ENCODE data around the gene TMTC2. TPM values are rescaled to one million over a fixed set of nuclear protein-coding genes. Genes with fewer than 3 reads are reported as not detected.
"Not testable (repeated sequence)": the region's sequence is repeated elsewhere in the genome, so short reads cannot be mapped to it uniquely, and the experiment has no call there.

The TMTC2 gene
- total RNA-seq, 1 donor from 2014 or later, result 25.5 TPM

DNA sequence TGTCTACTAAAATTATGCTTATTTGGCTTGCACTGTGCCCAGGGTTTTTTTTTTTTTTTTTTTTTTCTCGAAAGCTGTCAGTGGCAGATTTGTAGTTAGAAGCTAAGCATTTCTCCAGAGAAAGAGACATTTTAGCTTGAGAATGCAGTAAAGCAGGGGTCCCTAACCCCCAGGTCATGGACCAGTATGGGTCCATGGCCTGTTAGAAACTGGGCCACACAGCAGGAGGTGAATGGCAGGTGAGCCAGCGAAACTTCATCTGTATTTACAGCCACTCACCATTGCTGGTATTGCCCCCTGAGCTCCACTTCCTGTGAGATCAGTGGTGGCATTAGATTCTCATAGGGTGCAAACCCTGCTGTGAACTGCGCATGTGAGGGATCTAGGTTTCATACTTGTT is 73.7 kb downstream of the TMTC2 start:
- Histone ChIP-seq H3K4me1 (peaks cover 19% of the 10 kb centered on the region), H3K36me3 (no peaks in the 10 kb centered on the region), H4K20me1 (ENCODE audit: low read depth) (no peaks in the 10 kb centered on the region), H3K27ac (no peak overlapping the region), H3K79me2 (ENCODE audit: low read depth) (no peaks in the 10 kb centered on the region), H3K9me3 (ENCODE audit: low read depth) (no peaks in the 10 kb centered on the region), H3K9ac (no peak overlapping the region), H3F3A (ENCODE audit: low read depth) (peaks cover 7% of the 10 kb centered on the region), H3K4me2 (no peak overlapping the region), H3K4me3 (no peak overlapping the region), H2AFZ (replicated peaks) (no peak overlapping the region), H3K27me3 (no peaks in the 10 kb centered on the region)
- H3K27ac Mint-ChIP-seq, result no peak overlapping the region
- peaks cover 2% of the 10 kb centered on the region for H3K36me3 Mint-ChIP-seq
- peaks cover 2% of the 10 kb centered on the region for H3K9me3 Mint-ChIP-seq
- TF ChIP-seq EZH2 (IDR thresholded peaks at IDR 0.05) (no peak), EZH2phosphoT487 (IDR thresholded peaks at IDR 0.05) (no peak)
- TF ChIP-seq, protein P1, sequence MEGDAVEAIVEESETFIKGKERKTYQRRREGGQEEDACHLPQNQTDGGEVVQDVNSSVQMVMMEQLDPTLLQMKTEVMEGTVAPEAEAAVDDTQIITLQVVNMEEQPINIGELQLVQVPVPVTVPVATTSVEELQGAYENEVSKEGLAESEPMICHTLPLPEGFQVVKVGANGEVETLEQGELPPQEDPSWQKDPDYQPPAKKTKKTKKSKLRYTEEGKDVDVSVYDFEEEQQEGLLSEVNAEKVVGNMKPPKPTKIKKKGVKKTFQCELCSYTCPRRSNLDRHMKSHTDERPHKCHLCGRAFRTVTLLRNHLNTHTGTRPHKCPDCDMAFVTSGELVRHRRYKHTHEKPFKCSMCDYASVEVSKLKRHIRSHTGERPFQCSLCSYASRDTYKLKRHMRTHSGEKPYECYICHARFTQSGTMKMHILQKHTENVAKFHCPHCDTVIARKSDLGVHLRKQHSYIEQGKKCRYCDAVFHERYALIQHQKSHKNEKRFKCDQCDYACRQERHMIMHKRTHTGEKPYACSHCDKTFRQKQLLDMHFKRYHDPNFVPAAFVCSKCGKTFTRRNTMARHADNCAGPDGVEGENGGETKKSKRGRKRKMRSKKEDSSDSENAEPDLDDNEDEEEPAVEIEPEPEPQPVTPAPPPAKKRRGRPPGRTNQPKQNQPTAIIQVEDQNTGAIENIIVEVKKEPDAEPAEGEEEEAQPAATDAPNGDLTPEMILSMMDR (IDR thresholded peaks at IDR 0.05), result no peak
- H3K27me3 Mint-ChIP-seq (ENCODE audit: insufficient read depth, low read depth), result no peaks in the 10 kb centered on the region
- H3K4me1 Mint-ChIP-seq, result peaks cover 22% of the 10 kb centered on the region
- no peak for DNase-seq (ENCODE audit: low spot score)
- no peak overlapping the region for H3K4me3 Mint-ChIP-seq

DNA sequence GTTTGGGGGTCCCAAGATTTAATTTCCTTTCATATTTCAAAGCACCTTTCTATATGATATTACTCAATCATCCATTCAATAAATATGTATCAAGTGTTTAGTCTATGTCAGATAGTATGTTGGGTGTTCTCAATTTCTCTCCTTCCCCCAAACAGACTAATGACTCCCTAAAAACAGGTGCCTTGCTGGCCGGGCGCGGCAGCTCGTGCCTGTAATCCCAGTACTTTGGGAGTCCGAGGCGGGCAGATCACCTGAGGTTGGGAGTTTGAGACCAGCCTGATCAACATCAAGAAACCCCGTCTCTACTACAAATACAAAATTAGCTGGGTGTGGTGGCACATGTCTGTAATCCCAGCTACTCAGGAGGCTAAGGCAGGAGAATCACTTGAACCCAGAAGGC is 78.5 kb downstream of the TMTC2 start:
- not testable (repeated sequence) for H3K9me3 Mint-ChIP-seq; H3K27me3 ChIP-seq; H3K36me3 ChIP-seq; H3K27ac Mint-ChIP-seq; H3F3A ChIP-seq (ENCODE audit: low read depth); H3K4me3 Mint-ChIP-seq; H2AFZ ChIP-seq (replicated peaks); H3K4me1 Mint-ChIP-seq; H3K9me3 ChIP-seq (ENCODE audit: low read depth); H3K79me2 ChIP-seq (ENCODE audit: low read depth); H3K4me3 ChIP-seq; DNase-seq (ENCODE audit: low spot score); H3K27me3 Mint-ChIP-seq (ENCODE audit: insufficient read depth, low read depth); H3K9ac ChIP-seq; H3K4me1 ChIP-seq; H3K27ac ChIP-seq; H3K4me2 ChIP-seq; H4K20me1 ChIP-seq (ENCODE audit: low read depth)
- peaks cover 14% of the 10 kb centered on the region for H3K36me3 Mint-ChIP-seq

DNA sequence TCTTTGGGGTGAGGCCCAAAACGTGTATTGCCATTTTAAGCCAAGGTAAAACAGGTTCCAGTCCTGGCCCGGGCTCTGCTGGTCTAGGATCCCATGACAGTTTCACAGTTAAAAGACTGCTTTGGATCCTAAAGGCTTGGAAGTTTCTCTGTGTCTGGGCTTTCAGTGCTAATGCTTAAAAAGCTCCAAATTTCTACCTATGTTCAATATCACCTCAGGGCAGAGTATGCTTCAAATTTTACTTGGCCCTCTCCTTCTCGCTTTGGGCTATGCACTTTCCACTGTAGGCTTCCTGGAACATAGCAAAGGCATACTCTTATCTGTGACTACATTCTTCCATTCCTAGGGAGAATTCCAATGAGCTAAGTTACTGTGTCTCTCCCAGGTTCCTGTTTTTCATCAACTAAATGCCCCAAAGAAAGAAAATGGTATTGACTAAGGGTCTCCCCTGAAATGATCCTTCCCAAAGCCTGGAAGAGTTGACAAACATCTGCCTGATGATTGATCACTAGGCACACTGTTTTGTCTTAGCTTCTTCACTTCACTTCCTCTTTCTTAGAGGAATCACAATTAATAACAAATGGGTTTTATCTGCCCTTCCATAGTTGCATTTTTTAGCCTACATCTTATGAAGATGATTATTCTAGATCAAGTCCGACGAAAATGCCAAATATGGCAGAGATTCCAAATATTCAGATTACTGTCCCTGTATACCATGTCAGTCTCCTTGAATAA is 79.4 kb downstream of the TMTC2 start:
- Histone ChIP-seq H2AFZ (replicated peaks) (no peak overlapping the region), H3K79me2 (ENCODE audit: low read depth) (no peaks in the 10 kb centered on the region), H3K4me1 (no peaks in the 10 kb centered on the region), H3F3A (ENCODE audit: low read depth) (no peaks in the 10 kb centered on the region), H3K9me3 (ENCODE audit: low read depth) (no peaks in the 10 kb centered on the region), H3K4me3 (no peak overlapping the region), H3K4me2 (no peak overlapping the region), H3K27me3 (no peaks in the 10 kb centered on the region), H3K36me3 (no peaks in the 10 kb centered on the region), H3K9ac (no peak overlapping the region), H4K20me1 (ENCODE audit: low read depth) (peaks cover 4% of the 10 kb centered on the region), H3K27ac (no peak overlapping the region)
- Mint-ChIP-seq H3K27me3 (ENCODE audit: insufficient read depth, low read depth) (peaks cover 2% of the 10 kb centered on the region), H3K9me3 (peaks cover 2% of the 10 kb centered on the region), H3K4me1 (peaks cover 7% of the 10 kb centered on the region), H3K36me3 (peaks cover 14% of the 10 kb centered on the region), H3K4me3 (no peak overlapping the region), H3K27ac (no peak overlapping the region)
- no peak for DNase-seq (ENCODE audit: low spot score)
- no peak for TF ChIP-seq EZH2phosphoT487 (IDR thresholded peaks at IDR 0.05)
- TF ChIP-seq EZH2 (IDR thresholded peaks at IDR 0.05), result no peak
- TF ChIP-seq, protein P1 (IDR thresholded peaks at IDR 0.05), result no peak

DNA sequence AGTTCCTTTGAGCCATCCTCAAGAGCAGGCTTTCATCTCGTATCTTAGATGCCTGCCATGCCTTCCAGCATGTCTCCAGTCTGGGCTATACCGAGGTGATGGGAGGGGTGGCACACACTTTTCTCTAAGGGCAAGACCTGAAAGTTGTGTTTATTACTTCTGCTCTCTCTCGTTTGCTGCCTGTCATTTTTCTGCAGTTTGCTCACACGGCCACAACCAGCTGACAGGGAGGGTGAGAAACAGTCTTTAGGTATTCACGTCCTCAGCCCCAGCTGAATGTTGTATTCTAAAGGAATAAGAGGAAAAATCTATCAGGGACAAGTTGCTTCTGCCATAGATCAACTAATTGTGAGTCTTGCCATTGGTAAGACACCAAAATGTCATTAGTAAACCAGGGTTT is 88.0 kb downstream of the TMTC2 start:
- H2AFZ ChIP-seq (replicated peaks), result no peak overlapping the region
- DNase-seq (ENCODE audit: low spot score), result no peak
- no peaks in the 10 kb centered on the region for H3F3A ChIP-seq (ENCODE audit: low read depth)
- no peak overlapping the region for H3K4me3 Mint-ChIP-seq
- TF ChIP-seq EZH2phosphoT487 (IDR thresholded peaks at IDR 0.05) (no peak), EZH2 (IDR thresholded peaks at IDR 0.05) (no peak)
- TF ChIP-seq, protein P1 (IDR thresholded peaks at IDR 0.05), result no peak
- H4K20me1 ChIP-seq (ENCODE audit: low read depth), result peaks cover 43% of the 10 kb centered on the region
- H3K36me3 ChIP-seq, result no peaks in the 10 kb centered on the region
- no peaks in the 10 kb centered on the region for H3K79me2 ChIP-seq (ENCODE audit: low read depth)
- no peak overlapping the region for H3K9ac ChIP-seq
- no peak overlapping the region for H3K4me3 ChIP-seq
- no peak overlapping the region for H3K4me2 ChIP-seq
- peaks cover 2% of the 10 kb centered on the region for H3K27me3 Mint-ChIP-seq (ENCODE audit: insufficient read depth, low read depth)
- no peak overlapping the region for H3K27ac ChIP-seq
- H3K27me3 ChIP-seq, result peaks cover 21% of the 10 kb centered on the region
- no peaks in the 10 kb centered on the region for H3K4me1 ChIP-seq
- H3K9me3 ChIP-seq (ENCODE audit: low read depth), result no peaks in the 10 kb centered on the region
- H3K9me3 Mint-ChIP-seq, result peaks cover 3% of the 10 kb centered on the region
- no peaks in the 10 kb centered on the region for H3K36me3 Mint-ChIP-seq
- peaks cover 6% of the 10 kb centered on the region for H3K4me1 Mint-ChIP-seq
- H3K27ac Mint-ChIP-seq, result peak overlapping the region; percentile 14
